ENCODE data around the gene UACA. TPM values are rescaled to one million over a fixed set of nuclear protein-coding genes. Genes with fewer than 3 reads are reported as not detected.

UACA gene
- total and polyA plus RNA-seq, 9 of the 15 experiments (the other 6 are each of a cell fraction or from before 2014, with no cell fraction given): 0.06 to 0.33 (median 0.15) TPM; not detected in 5

DNA sequence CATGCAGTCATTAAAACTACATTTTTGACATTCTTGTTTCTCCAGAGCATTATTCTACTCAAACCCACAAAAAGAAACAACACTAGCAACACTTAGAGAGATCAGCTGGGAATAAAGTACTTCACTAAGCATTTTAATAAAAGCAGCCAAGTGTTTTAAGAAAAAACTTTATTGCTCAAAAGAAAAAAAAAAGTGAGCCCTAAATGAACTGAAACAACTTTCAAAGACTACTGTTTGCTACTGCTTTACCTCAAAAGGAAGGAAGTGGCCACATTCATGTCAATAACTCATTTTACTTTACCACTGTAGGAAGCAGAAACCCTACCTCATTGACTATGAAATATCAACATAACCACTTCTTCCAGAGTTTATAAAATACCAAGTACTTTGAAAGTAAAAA, 91.3 kb downstream of the UACA start:
- Histone ChIP-seq H3K4me2 (ENCODE audit: insufficient read depth, low read length) (no peak overlapping the region), H3K27me3 (ENCODE audit: control insufficient read depth in 2 of 2, insufficient read depth in 2 of 2, low read length in 2 of 2) (peaks cover 0 to 2% of the 10 kb centered on the region in 2 experiments; a peak in 2 of 5 replicates), H2AFZ (ENCODE audit: low read depth, low read length) (no peak overlapping the region), H3K9ac (ENCODE audit: insufficient read depth in 1 of 2, low read depth in 2 of 2, low read length in 2 of 2) (no peak overlapping the region), H3K36me3 (ENCODE audit: control insufficient read depth, insufficient read depth, low read length) (no peaks in the 10 kb centered on the region), H4K20me1 (replicated peaks; ENCODE audit: control insufficient read depth, insufficient read depth, low read length) (no peaks in the 10 kb centered on the region), H3K9me3 (replicated peaks; ENCODE audit: control insufficient read depth, insufficient read depth, low read depth, low read length) (no peaks in the 10 kb centered on the region), H3K79me2 (ENCODE audit: control insufficient read depth, insufficient read depth, low read length) (no peaks in the 10 kb centered on the region), H3K9me1 (ENCODE audit: control insufficient read depth, insufficient read depth, low read length) (no peaks in the 10 kb centered on the region), H3K27ac (ENCODE audit: extremely low read depth, low read depth, low read length) (no peak overlapping the region), H3K4me1 (replicated peaks in 1 of 2; ENCODE audit: control insufficient read depth in 2 of 2, insufficient read depth in 2 of 2, low read length in 2 of 2) (no peaks in the 10 kb centered on the region), H3K4me3 (no peak overlapping the region)
- intact Hi-C loops (cut with micrococcal nuclease) (no loop called here), in situ Hi-C loops (cut with MboI) (no loop called here)
- no TSS peak for BruUV-seq (replicated peaks)
- ChIA-PET POLR2A (no interaction called here), CTCF (ENCODE audit: low intra/inter-chr PET ratio) (no interaction called here)
- no peak for DNase-seq (ENCODE audit: extremely low read depth in 1 of 4, low spot score in 3 of 4)
- ATAC-seq: no peak
- no peak for FAIRE-seq
- TF ChIP-seq, protein P1, sequence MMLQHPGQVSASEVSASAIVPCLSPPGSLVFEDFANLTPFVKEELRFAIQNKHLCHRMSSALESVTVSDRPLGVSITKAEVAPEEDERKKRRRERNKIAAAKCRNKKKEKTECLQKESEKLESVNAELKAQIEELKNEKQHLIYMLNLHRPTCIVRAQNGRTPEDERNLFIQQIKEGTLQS (IDR thresholded peaks at IDR 0.05): no peak
- TF ChIP-seq, protein P1 (CRISPR knock-in tag; conservative IDR thresholded peaks at IDR 0.05): no peak
- TF ChIP-seq PHB (CRISPR knock-in tag; IDR thresholded peaks at IDR 0.05) (no peak), ZNF324 (CRISPR knock-in tag; IDR thresholded peaks at IDR 0.05) (no peak), MCM2 (IDR thresholded peaks at IDR 0.05; ENCODE audit: low read depth) (no peak), BCOR (IDR thresholded peaks at IDR 0.05) (no peak), TAF9B (IDR thresholded peaks at IDR 0.05; ENCODE audit: partially characterized antibody) (no peak), CREBBP (IDR thresholded peaks at IDR 0.05; ENCODE audit: low read depth, low read length) (no peak), CAMTA2 (CRISPR knock-in tag; conservative IDR thresholded peaks at IDR 0.05) (no peak), RBM14 (IDR thresholded peaks at IDR 0.05; ENCODE audit: borderline replicate concordance, insufficient read depth, low read depth, low read length) (no peak), EP400 (IDR thresholded peaks at IDR 0.05) (no peak), DDX20 (tag; IDR thresholded peaks at IDR 0.05; ENCODE audit: low read depth) (no peak), ATF1 (CRISPR knock-in tag; IDR thresholded peaks at IDR 0.05) (no peak), ATF1 (tag; IDR thresholded peaks at IDR 0.05) (no peak), ILF3 (IDR thresholded peaks at IDR 0.05; ENCODE audit: borderline replicate concordance) (no peak)
- TF ChIP-seq, protein P2, sequence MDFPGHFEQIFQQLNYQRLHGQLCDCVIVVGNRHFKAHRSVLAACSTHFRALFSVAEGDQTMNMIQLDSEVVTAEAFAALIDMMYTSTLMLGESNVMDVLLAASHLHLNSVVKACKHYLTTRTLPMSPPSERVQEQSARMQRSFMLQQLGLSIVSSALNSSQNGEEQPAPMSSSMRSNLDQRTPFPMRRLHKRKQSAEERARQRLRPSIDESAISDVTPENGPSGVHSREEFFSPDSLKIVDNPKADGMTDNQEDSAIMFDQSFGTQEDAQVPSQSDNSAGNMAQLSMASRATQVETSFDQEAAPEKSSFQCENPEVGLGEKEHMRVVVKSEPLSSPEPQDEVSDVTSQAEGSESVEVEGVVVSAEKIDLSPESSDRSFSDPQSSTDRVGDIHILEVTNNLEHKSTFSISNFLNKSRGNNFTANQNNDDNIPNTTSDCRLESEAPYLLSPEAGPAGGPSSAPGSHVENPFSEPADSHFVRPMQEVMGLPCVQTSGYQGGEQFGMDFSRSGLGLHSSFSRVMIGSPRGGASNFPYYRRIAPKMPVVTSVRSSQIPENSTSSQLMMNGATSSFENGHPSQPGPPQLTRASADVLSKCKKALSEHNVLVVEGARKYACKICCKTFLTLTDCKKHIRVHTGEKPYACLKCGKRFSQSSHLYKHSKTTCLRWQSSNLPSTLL (IDR thresholded peaks at IDR 0.05): no peak
- TF ChIP-seq, protein P3, sequence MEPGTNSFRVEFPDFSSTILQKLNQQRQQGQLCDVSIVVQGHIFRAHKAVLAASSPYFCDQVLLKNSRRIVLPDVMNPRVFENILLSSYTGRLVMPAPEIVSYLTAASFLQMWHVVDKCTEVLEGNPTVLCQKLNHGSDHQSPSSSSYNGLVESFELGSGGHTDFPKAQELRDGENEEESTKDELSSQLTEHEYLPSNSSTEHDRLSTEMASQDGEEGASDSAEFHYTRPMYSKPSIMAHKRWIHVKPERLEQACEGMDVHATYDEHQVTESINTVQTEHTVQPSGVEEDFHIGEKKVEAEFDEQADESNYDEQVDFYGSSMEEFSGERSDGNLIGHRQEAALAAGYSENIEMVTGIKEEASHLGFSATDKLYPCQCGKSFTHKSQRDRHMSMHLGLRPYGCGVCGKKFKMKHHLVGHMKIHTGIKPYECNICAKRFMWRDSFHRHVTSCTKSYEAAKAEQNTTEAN (CRISPR knock-in tag; IDR thresholded peaks at IDR 0.05): no peak
- TF ChIP-seq, protein P4, sequence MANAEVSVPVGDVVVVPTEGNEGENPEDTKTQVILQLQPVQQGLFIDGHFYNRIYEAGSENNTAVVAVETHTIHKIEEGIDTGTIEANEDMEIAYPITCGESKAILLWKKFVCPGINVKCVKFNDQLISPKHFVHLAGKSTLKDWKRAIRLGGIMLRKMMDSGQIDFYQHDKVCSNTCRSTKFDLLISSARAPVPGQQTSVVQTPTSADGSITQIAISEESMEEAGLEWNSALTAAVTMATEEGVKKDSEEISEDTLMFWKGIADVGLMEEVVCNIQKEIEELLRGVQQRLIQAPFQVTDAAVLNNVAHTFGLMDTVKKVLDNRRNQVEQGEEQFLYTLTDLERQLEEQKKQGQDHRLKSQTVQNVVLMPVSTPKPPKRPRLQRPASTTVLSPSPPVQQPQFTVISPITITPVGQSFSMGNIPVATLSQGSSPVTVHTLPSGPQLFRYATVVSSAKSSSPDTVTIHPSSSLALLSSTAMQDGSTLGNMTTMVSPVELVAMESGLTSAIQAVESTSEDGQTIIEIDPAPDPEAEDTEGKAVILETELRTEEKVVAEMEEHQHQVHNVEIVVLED (CRISPR knock-in tag; IDR thresholded peaks at IDR 0.05): no peak
- TF ChIP-seq, protein P5, sequence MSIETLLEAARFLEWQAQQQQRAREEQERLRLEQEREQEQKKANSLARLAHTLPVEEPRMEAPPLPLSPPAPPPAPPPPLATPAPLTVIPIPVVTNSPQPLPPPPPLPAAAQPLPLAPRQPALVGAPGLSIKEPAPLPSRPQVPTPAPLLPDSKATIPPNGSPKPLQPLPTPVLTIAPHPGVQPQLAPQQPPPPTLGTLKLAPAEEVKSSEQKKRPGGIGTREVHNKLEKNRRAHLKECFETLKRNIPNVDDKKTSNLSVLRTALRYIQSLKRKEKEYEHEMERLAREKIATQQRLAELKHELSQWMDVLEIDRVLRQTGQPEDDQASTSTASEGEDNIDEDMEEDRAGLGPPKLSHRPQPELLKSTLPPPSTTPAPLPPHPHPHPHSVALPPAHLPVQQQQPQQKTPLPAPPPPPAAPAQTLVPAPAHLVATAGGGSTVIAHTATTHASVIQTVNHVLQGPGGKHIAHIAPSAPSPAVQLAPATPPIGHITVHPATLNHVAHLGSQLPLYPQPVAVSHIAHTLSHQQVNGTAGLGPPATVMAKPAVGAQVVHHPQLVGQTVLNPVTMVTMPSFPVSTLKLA (conservative IDR thresholded peaks at IDR 0.05): no peak

Measured in K562 (cell line).